Measurements from ENCODE around the gene GNB4. TPM values are rescaled to one million over a fixed set of nuclear protein-coding genes. Genes with fewer than 3 reads are reported as not detected.

GNB4 gene
- polyA plus RNA-seq, 1 of the 3 experiments (the other 2 are of a cell fraction), result 8.7 TPM

DNA sequence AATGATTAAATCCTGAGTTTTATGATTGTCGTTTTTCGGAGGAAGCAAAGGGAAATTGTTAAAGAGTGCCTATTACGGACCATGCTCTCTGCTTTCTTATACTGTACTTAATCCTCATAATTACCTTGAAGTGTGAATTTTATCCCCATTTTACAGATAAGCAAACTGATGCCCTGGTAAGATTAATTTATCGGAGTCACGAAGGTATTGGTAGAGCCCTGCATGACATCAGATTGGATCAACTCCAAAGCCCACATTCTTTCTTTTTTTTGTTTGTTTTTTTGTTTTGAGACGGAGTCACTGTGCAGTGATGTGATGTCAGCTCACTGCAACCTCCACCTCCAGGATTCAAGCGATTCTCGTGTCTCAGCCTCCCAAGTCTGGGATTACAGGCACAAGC, 1.6 kb upstream of the GNB4 start:
- TF ChIP-seq NRF1 (IDR thresholded peaks at IDR 0.05; ENCODE audit: low read depth, low read length), result no peak
- TF ChIP-seq GABPA (IDR thresholded peaks at IDR 0.05; ENCODE audit: low read depth), result no peak
- TF ChIP-seq MXI1 (IDR thresholded peaks at IDR 0.05; ENCODE audit: low read depth, low read length), result no peak
- TF ChIP-seq TEAD4 (IDR thresholded peaks at IDR 0.05; ENCODE audit: borderline replicate concordance, insufficient read depth), result no peak
- no peak for TF ChIP-seq RAD21 (IDR thresholded peaks at IDR 0.05; ENCODE audit: low read length)
- no peak for TF ChIP-seq RCOR1 (IDR thresholded peaks at IDR 0.05; ENCODE audit: low read length)
- CTCF ChIA-PET, result interaction anchor here (0.6 to 1.2 kb wide), 2 partner anchors 110 to 122 kb away, joined by 3 read pairs; partner anchors contain the start of gene ACTL6A

DNA sequence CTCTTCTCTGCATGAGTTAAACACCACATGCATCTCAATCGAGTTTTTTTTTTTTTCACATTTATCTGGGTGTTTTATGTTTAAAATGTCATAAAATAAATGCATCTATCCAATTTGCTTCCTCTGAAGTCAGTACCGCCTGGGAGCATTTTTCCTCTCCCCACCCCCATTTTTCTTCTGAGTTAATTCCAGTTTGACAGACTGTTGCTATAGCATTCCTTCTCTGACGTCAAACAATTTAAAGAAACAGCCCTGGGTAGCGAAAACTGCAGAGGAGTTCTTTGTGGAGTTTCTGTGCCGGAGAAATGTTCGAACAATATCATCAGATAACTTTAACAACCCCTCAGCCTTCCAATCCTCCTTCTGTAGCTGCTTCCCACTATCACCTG, 900 bp upstream of the GNB4 start:
- Histone ChIP-seq H3K9me3 (no peaks in the 10 kb centered on the region), H3K79me2 (ENCODE audit: insufficient read depth) (peaks cover 37% of the 10 kb centered on the region), H3K4me3 (ENCODE audit: low read depth in 2 of 2, low read length in 1 of 2) (no peak overlapping the region), H3K27ac (ENCODE audit: low read depth in 2 of 2, low read length in 1 of 2) (peak overlapping the region in 1 of 2 experiments; percentile 67; a peak in 2 of 4 replicates), H3K27me3 (ENCODE audit: insufficient read depth) (no peaks in the 10 kb centered on the region), H3F3A (replicated peaks; ENCODE audit: insufficient read depth) (peaks cover 4% of the 10 kb centered on the region), H3K4me1 (ENCODE audit: control insufficient read depth in 1 of 2, insufficient read depth in 2 of 2, low read depth in 1 of 2, low read length in 1 of 2) (peaks cover 6 to 8% of the 10 kb centered on the region in 2 experiments; a peak in 2 of 4 replicates), H3K9ac (no peak overlapping the region), H3K36me3 (replicated peaks in 1 of 2; ENCODE audit: control insufficient read depth in 1 of 2, insufficient read depth in 2 of 2, low read length in 1 of 2) (no peaks in the 10 kb centered on the region), H3K4me2 (peak overlapping the region; percentile 70; the same call in 1 of the 2 replicates), H3K9me2 (no peaks in the 10 kb centered on the region), H2AFZ (ENCODE audit: low read depth) (peak overlapping the region; percentile 97; the same call in 1 of the 2 replicates), H4K20me1 (ENCODE audit: insufficient read depth) (no peaks in the 10 kb centered on the region)
- DNase-seq, result no peak
- TF ChIP-seq TEAD4 (IDR thresholded peaks at IDR 0.05; ENCODE audit: borderline replicate concordance, insufficient read depth) (no peak), ELF1 (IDR thresholded peaks at IDR 0.05) (no peak), TCF12 (IDR thresholded peaks at IDR 0.05) (no peak), RAD21 (IDR thresholded peaks at IDR 0.05; ENCODE audit: low read length) (no peak), NRF1 (IDR thresholded peaks at IDR 0.05; ENCODE audit: low read depth, low read length) (no peak), TAF1 (IDR thresholded peaks at IDR 0.05; ENCODE audit: borderline replicate concordance, low read depth, low read length) (no peak), EZH2phosphoT487 (IDR thresholded peaks at IDR 0.05; ENCODE audit: borderline replicate concordance, low read depth) (no peak), SIN3A (IDR thresholded peaks at IDR 0.05; ENCODE audit: borderline replicate concordance, low read depth, low read length) (no peak), GABPA (IDR thresholded peaks at IDR 0.05; ENCODE audit: low read depth) (no peak)
- WGBS (ENCODE audit: low lambda C conversion rate), result 70% methylated on average over 6 of the region's 6 CpGs
- POLR2A ChIA-PET, result interaction anchor here (0.7 kb wide), 1 partner anchor 129 kb away, joined by 3 read pairs; no protein-coding TSS in a partner anchor
- CTCF ChIA-PET, result interaction anchor here (0.9 kb wide), 1 partner anchor 106 kb away, joined by 4 read pairs; no protein-coding TSS in a partner anchor

More for the DNA sequence above, 1.6 kb upstream of the GNB4 start:
- H3K79me2 ChIP-seq (ENCODE audit: insufficient read depth), result peaks cover 30% of the 10 kb centered on the region
- H3K9me3 ChIP-seq, result no peaks in the 10 kb centered on the region
- H3K27me3 ChIP-seq (ENCODE audit: insufficient read depth), result no peaks in the 10 kb centered on the region
- no peak overlapping the region for H3K27ac ChIP-seq (ENCODE audit: low read depth in 2 of 2, low read length in 1 of 2)
- no peak for DNase-seq
- peaks cover 4% of the 10 kb centered on the region for H3F3A ChIP-seq (replicated peaks; ENCODE audit: insufficient read depth)
- H4K20me1 ChIP-seq (ENCODE audit: insufficient read depth), result no peaks in the 10 kb centered on the region
- 94% methylated on average over 8 of the region's 8 CpGs for WGBS (ENCODE audit: low lambda C conversion rate)
- no peak overlapping the region for H3K9ac ChIP-seq
- H3K4me2 ChIP-seq, result no peak overlapping the region
- no peaks in the 10 kb centered on the region for H3K36me3 ChIP-seq (replicated peaks in 1 of 2; ENCODE audit: control insufficient read depth in 1 of 2, insufficient read depth in 2 of 2, low read length in 1 of 2)
- no peaks in the 10 kb centered on the region for H3K9me2 ChIP-seq
- POLR2A ChIA-PET, result no interaction called here
- peaks cover 6 to 8% of the 10 kb centered on the region in 2 experiments; a peak in 2 of 4 replicates for H3K4me1 ChIP-seq (ENCODE audit: control insufficient read depth in 1 of 2, insufficient read depth in 2 of 2, low read depth in 1 of 2, low read length in 1 of 2)
- no peak overlapping the region for H2AFZ ChIP-seq (ENCODE audit: low read depth)
- H3K4me3 ChIP-seq (ENCODE audit: low read depth in 2 of 2, low read length in 1 of 2), result no peak overlapping the region

GRCh38 chr3:179450901-179451264, 387 bp downstream of the GNB4 start:
- POLR2A ChIA-PET, result interaction anchor here (0.9 kb wide), 2 partner anchors 65 to 112 kb away, joined by 3 to 5 read pairs; partner anchors contain the start of gene ACTL6A
- Histone ChIP-seq H3F3A (replicated peaks; ENCODE audit: insufficient read depth) (peaks cover 4% of the 10 kb centered on the region), H3K4me2 (peak overlapping the region; percentile 69), H3K4me3 (ENCODE audit: low read depth in 2 of 2, low read length in 1 of 2) (peak overlapping the region; percentile 67 to 90), H3K27me3 (ENCODE audit: insufficient read depth) (no peaks in the 10 kb centered on the region), H3K4me1 (ENCODE audit: control insufficient read depth in 1 of 2, insufficient read depth in 2 of 2, low read depth in 1 of 2, low read length in 1 of 2) (peaks cover 6 to 8% of the 10 kb centered on the region in 2 experiments; a peak in 2 of 4 replicates), H3K9me3 (no peaks in the 10 kb centered on the region), H3K9ac (peak overlapping the region; percentile 80), H2AFZ (ENCODE audit: low read depth) (peak overlapping the region; percentile 87), H3K36me3 (replicated peaks in 1 of 2; ENCODE audit: control insufficient read depth in 1 of 2, insufficient read depth in 2 of 2, low read length in 1 of 2) (no peaks in the 10 kb centered on the region), H3K9me2 (no peaks in the 10 kb centered on the region), H4K20me1 (ENCODE audit: insufficient read depth) (no peaks in the 10 kb centered on the region), H3K27ac (ENCODE audit: low read depth in 2 of 2, low read length in 1 of 2) (peak overlapping the region; percentile 67 to 79), H3K79me2 (ENCODE audit: insufficient read depth) (peaks cover 50% of the 10 kb centered on the region)
- DNase-seq, result no peak
- 0 out of 2 replicates have a peak, but pooled peaks have one; percentile 11 for TF ChIP-seq MXI1 (IDR thresholded peaks at IDR 0.05; ENCODE audit: low read depth, low read length)
- no peak for TF ChIP-seq YY1 (IDR thresholded peaks at IDR 0.05; ENCODE audit: low read depth)
- no peak for TF ChIP-seq FOXJ3 (CRISPR knock-in tag; IDR thresholded peaks at IDR 0.05)
- no peak for TF ChIP-seq TCF12 (IDR thresholded peaks at IDR 0.05)
- no peak for TF ChIP-seq FOXM1 (IDR thresholded peaks at IDR 0.05; ENCODE audit: low read depth)
- no peak; the same call in 1 of the 2 replicates for TF ChIP-seq CTCF (IDR thresholded peaks at IDR 0.05)
- CTCF ChIA-PET, result interaction anchor here (1.5 kb wide), 1 partner anchor 107 kb away, joined by 4 read pairs; no protein-coding TSS in a partner anchor
- 0% methylated on average over 3 of the region's 43 CpGs for WGBS (ENCODE audit: low lambda C conversion rate)
